Measurements from ENCODE around the gene PEAK1.

The PEAK1 gene

GRCh38 chr15:77099741-77100463 lies 320.0 kb downstream of the PEAK1 start:
- H3K4me3 ChIP-seq (replicated peaks; ENCODE audit: low read depth, low read length), result no peak overlapping the region
- no peak for TF ChIP-seq CTCF (IDR thresholded peaks at IDR 0.05; ENCODE audit: insufficient read depth, low read length, poor library complexity, severe bottlenecking)
- no peak for DNase-seq (ENCODE audit: extremely low read depth, insufficient read length)
- H3K36me3 ChIP-seq (ENCODE audit: control insufficient read depth, insufficient read depth, low read length), result no peaks in the 10 kb centered on the region
- H3K27me3 ChIP-seq (replicated peaks; ENCODE audit: control insufficient read depth, insufficient read depth, low read length), result no peaks in the 10 kb centered on the region

- Histone ChIP-seq H3K4me3 (replicated peaks; ENCODE audit: low read depth, low read length) (no peak overlapping the region), H3K27me3 (replicated peaks; ENCODE audit: control insufficient read depth, insufficient read depth, low read length) (no peaks in the 10 kb centered on the region), H3K36me3 (ENCODE audit: control insufficient read depth, insufficient read depth, low read length) (no peaks in the 10 kb centered on the region)
- no peak for TF ChIP-seq CTCF (IDR thresholded peaks at IDR 0.05; ENCODE audit: insufficient read depth, low read length, poor library complexity, severe bottlenecking)
- DNase-seq (ENCODE audit: extremely low read depth, insufficient read length), result no peak
Measured at GRCh38 chr15:77098572-77098971, 321.3 kb downstream of the PEAK1 start.

- DNase-seq (ENCODE audit: extremely low read depth, insufficient read length), result no peak
- no peak overlapping the region for H3K4me3 ChIP-seq (replicated peaks; ENCODE audit: low read depth, low read length)
- no peaks in the 10 kb centered on the region for H3K36me3 ChIP-seq (ENCODE audit: control insufficient read depth, insufficient read depth, low read length)
- no peaks in the 10 kb centered on the region for H3K27me3 ChIP-seq (replicated peaks; ENCODE audit: control insufficient read depth, insufficient read depth, low read length)
- no peak for TF ChIP-seq CTCF (IDR thresholded peaks at IDR 0.05; ENCODE audit: insufficient read depth, low read length, poor library complexity, severe bottlenecking)
Measured at GRCh38 chr15:77097921-77098320, 322.0 kb downstream of the PEAK1 start.

- no peaks in the 10 kb centered on the region for H3K27me3 ChIP-seq (replicated peaks; ENCODE audit: control insufficient read depth, insufficient read depth, low read length)
- no peak for DNase-seq (ENCODE audit: extremely low read depth, insufficient read length)
- H3K4me3 ChIP-seq (replicated peaks; ENCODE audit: low read depth, low read length), result no peak overlapping the region
- no peaks in the 10 kb centered on the region for H3K36me3 ChIP-seq (ENCODE audit: control insufficient read depth, insufficient read depth, low read length)
- TF ChIP-seq CTCF (IDR thresholded peaks at IDR 0.05; ENCODE audit: insufficient read depth, low read length, poor library complexity, severe bottlenecking), result no peak
Measured at GRCh38 chr15:77097248-77097721, 322.6 kb downstream of the PEAK1 start.

- DNase-seq (ENCODE audit: extremely low read depth, insufficient read length), result no peak
- no peak for TF ChIP-seq CTCF (IDR thresholded peaks at IDR 0.05; ENCODE audit: insufficient read depth, low read length, poor library complexity, severe bottlenecking)
- no peaks in the 10 kb centered on the region for H3K27me3 ChIP-seq (replicated peaks; ENCODE audit: control insufficient read depth, insufficient read depth, low read length)
- no peaks in the 10 kb centered on the region for H3K36me3 ChIP-seq (ENCODE audit: control insufficient read depth, insufficient read depth, low read length)
- H3K4me3 ChIP-seq (replicated peaks; ENCODE audit: low read depth, low read length), result no peak overlapping the region
Measured at GRCh38 chr15:77096541-77096940, 323.4 kb downstream of the PEAK1 start.
